Suprapubic skin (tissue), 3 donors: Measurements from ENCODE around the gene RAPGEF4.

Experiments used
- CTCF ChIP-seq, 2 donors: fragments of 200-600 bp in 1 of 2; fragments of 450-650 bp in 1 of 2; sonication (generic) in 1 of 2; IDR thresholded peaks; one replicate each; pipeline ENCODE4 v1.5.1; 2016 to 2019; ENCODE audit warnings: antibody characterized with exemption in 2 of 2, mild to moderate bottlenecking in 1 of 2, moderate library complexity in 1 of 2
- EP300 ChIP-seq: sonication (generic); formaldehyde crosslinking; IDR thresholded peaks from one replicate; pipeline ENCODE4 v1.6.1; 2017; ENCODE audit warnings: antibody characterized with exemption
- POLR2A ChIP-seq, 2 donors: fragments of 450-650 bp; IDR thresholded peaks; one replicate each; pipeline ENCODE4 v1.6.1; 2017; ENCODE audit warnings: antibody characterized with exemption in 2 of 2, mild to moderate bottlenecking in 2 of 2, moderate library complexity in 2 of 2

DNA sequence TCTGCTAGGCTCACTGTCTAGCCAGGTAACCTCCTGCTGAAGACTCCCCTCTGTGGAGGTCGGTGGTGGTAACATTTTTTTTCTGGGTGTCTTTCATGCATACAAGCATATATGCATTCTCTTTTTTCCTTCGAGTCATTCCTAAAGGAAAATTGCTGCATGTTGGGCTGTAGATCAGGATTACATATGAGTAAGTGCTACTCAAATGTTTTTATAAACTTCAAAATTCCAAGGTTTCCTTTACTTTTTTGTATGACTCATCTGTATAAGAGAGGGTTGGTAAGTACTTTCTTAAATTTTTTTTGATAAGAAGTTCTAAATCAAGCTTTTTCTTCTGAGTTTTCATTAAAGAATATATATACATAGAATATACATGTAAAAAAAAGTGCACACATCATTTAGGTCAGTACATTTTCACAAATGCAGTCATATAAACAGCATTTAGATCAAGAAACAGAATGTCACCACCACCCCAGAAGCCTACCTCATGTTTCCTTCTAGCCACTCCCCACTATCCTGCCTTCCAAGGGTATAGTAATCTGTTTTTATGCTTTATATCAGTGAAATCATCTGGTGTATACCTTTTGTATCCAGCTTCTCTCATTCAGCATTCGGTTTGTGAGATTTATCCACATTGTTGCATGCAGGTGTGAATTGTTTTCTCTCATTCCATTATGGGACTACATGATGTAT is 212.0 kb downstream of the RAPGEF4 start:
- TF ChIP-seq CTCF (IDR thresholded peaks at IDR 0.05), result no peak
- no peak for TF ChIP-seq POLR2A (IDR thresholded peaks at IDR 0.05)
- no peak for TF ChIP-seq EP300
